Liver (tissue), 9 donors: Measurements from ENCODE around the gene DERL2. TPM values are rescaled to one million over a fixed set of nuclear protein-coding genes. Genes with fewer than 3 reads are reported as not detected.

Experiments used
- DNase-seq: peaks from one replicate; pipeline ENCODE4 v3.0.0-alpha.2; 2017; ENCODE audit warnings: low spot score
- H3K27ac ChIP-seq, 2 donors: one replicate each; pipeline ENCODE4 v1.7.0; 2013; ENCODE audit warnings: inconsistent platforms in 2 of 2, low read length in 2 of 2, control low read depth in 1 of 2, low read depth in 1 of 2, mild to moderate bottlenecking in 1 of 2
- H3K27me3 ChIP-seq, 4 donors: one replicate each; pipeline versions ENCODE4 v1.6.1 to v1.7.0; 2013; ENCODE audit warnings: low read length in 3 of 4, inconsistent platforms in 1 of 4, mild to moderate bottlenecking in 1 of 4, moderate library complexity in 1 of 4; ENCODE audit not compliant: control insufficient read depth in 4 of 4, insufficient read depth in 4 of 4
- H3K36me3 ChIP-seq, 4 donors: one replicate each; pipeline versions ENCODE4 v1.6.1 to v1.7.0; 2013; ENCODE audit warnings: low read length in 3 of 4, mild to moderate bottlenecking in 3 of 4, low read depth in 1 of 4, moderate library complexity in 1 of 4; ENCODE audit not compliant: control insufficient read depth in 4 of 4, insufficient read depth in 3 of 4
- H3K4me1 ChIP-seq, 4 donors: one replicate each; pipeline versions ENCODE4 v1.6.1 to v1.7.0; 2013; ENCODE audit warnings: low read length in 3 of 4, mild to moderate bottlenecking in 3 of 4, moderate library complexity in 1 of 4; ENCODE audit not compliant: control insufficient read depth in 4 of 4, insufficient read depth in 4 of 4
- H3K4me3 ChIP-seq, 3 donors: one replicate each; pipeline versions ENCODE4 v1.6.1 to v1.7.0; 2013; ENCODE audit warnings: low read length in 3 of 3, control low read depth in 1 of 3, low read depth in 1 of 3, mild to moderate bottlenecking in 1 of 3
- H3K9ac ChIP-seq, 2 donors: one replicate each; pipeline ENCODE4 v1.7.0; 2013; ENCODE audit warnings: low read length in 2 of 2, mild to moderate bottlenecking in 2 of 2, moderate library complexity in 2 of 2, control low read depth in 1 of 2, low read depth in 1 of 2
- H3K9me3 ChIP-seq, 4 donors: one replicate each; pipeline versions ENCODE4 v1.6.1 to v1.7.0; 2013; ENCODE audit warnings: low read length in 3 of 4; ENCODE audit not compliant: control insufficient read depth in 4 of 4
- ATF3 ChIP-seq: IDR thresholded peaks from 2 replicates; pipeline ENCODE4 v1.6.1; 2016; ENCODE audit warnings: antibody characterized with exemption
- CTCF ChIP-seq: fragments of 150-350 bp; IDR thresholded peaks from 2 replicates; pipeline ENCODE4 v1.5.1; 2017; ENCODE audit warnings: improper control_type of control experiment, low read depth, low read length; ENCODE audit not compliant: missing input control
- FOXA1 ChIP-seq: IDR thresholded peaks from 2 replicates; pipeline ENCODE4 v1.6.1; 2016; ENCODE audit warnings: antibody characterized with exemption
- FOXA2 ChIP-seq: IDR thresholded peaks from 2 replicates; pipeline ENCODE4 v1.6.1; 2016; ENCODE audit warnings: antibody characterized with exemption
- GABPA ChIP-seq, 2 donors: IDR thresholded peaks in 1 of 2; conservative IDR thresholded peaks in 1 of 2; 2 replicates each; pipeline ENCODE4 v1.6.1; 2016; ENCODE audit warnings: antibody characterized with exemption in 2 of 2, mild to moderate bottlenecking in 1 of 2, moderate library complexity in 1 of 2
- HNF4A ChIP-seq, 2 donors: conservative IDR thresholded peaks; 2 replicates each; pipeline ENCODE4 v1.6.1; 2016; ENCODE audit warnings: antibody characterized with exemption in 2 of 2, mild to moderate bottlenecking in 2 of 2
- HNF4G ChIP-seq: IDR thresholded peaks from 2 replicates; pipeline ENCODE4 v1.6.1; 2016; ENCODE audit warnings: antibody characterized with exemption
- JUND ChIP-seq, 2 donors: IDR thresholded peaks; 2 replicates each; pipeline ENCODE4 v1.6.1; 2016; ENCODE audit warnings: antibody characterized with exemption in 2 of 2
- MAX ChIP-seq: IDR thresholded peaks from 2 replicates; pipeline ENCODE4 v1.6.1; 2016; ENCODE audit warnings: antibody characterized with exemption
- NR2F2 ChIP-seq: IDR thresholded peaks from 2 replicates; pipeline ENCODE4 v1.6.1; 2016; ENCODE audit warnings: antibody characterized with exemption
- RAD21 ChIP-seq, 2 donors: IDR thresholded peaks; 2 replicates each; pipeline ENCODE4 v1.6.1; 2016; ENCODE audit warnings: antibody characterized with exemption in 2 of 2, mild to moderate bottlenecking in 2 of 2
- REST ChIP-seq: IDR thresholded peaks from 2 replicates; pipeline ENCODE4 v1.6.1; 2016; ENCODE audit warnings: antibody characterized with exemption, mild to moderate bottlenecking
- RXRA ChIP-seq, 2 donors: IDR thresholded peaks; 2 replicates each; pipeline ENCODE4 v1.6.1; 2017 to 2018; ENCODE audit warnings: antibody characterized with exemption in 2 of 2, mild to moderate bottlenecking in 1 of 2
- SP1 ChIP-seq: IDR thresholded peaks from 2 replicates; pipeline ENCODE4 v1.6.1; 2018; ENCODE audit warnings: antibody characterized with exemption, mild to moderate bottlenecking
- TAF1 ChIP-seq: conservative IDR thresholded peaks from 2 replicates; pipeline ENCODE4 v1.6.1; 2016; ENCODE audit warnings: antibody characterized with exemption, mild to moderate bottlenecking
- YY1 ChIP-seq: IDR thresholded peaks from 2 replicates; pipeline ENCODE4 v1.6.1; 2016; ENCODE audit warnings: antibody characterized with exemption, mild to moderate bottlenecking
- ZBTB33 ChIP-seq: IDR thresholded peaks from 2 replicates; pipeline ENCODE4 v1.6.1; 2016; ENCODE audit warnings: antibody characterized with exemption
- WGBS: extraction: QIAGEN DNeasy Blood & Tissue Kit; methylation state at CpG from one replicate; pipeline ENCODE4 v1.1.7; 2013; 5-methylcytosine and 5-hydroxymethylcytosine counted together
- polyA plus RNA-seq, 2 donors: library from polyadenylated mRNA; stranded (reverse) in 1 of 2; unstranded in 1 of 2; fragments of 200-250 nt in 1 of 2; fragments of >200 nt in 1 of 2; fragmentation: Nextera tagmentation in 1 of 2; extraction: Ambion mirVana in 1 of 2; gene quantifications; one replicate each; pipeline versions ENCODE4 v1.2.1 to v1.2.3, GENCODE V29; 2013 to 2015
- total RNA-seq, 2 donors: library from RNA; depleted of rRNA; stranded (reverse); fragments of >200 nt; gene quantifications; one replicate each; pipeline ENCODE4 v1.2.3, GENCODE V29; 2014
- donor health status: healthy.
- donor health status: healthy.
- donor health status: healthy.
- donor health status: healthy.
- donor health status: healthy.

The DERL2 gene
- total and polyA plus RNA-seq, 4 donors = 35.8 to 75.3 (median 45.9) TPM

- no peak overlapping the region for H3K9ac ChIP-seq
- H3K4me1 ChIP-seq = no peaks in the 10 kb centered on the region
- no peak overlapping the region for H3K27ac ChIP-seq
- no peaks in the 10 kb centered on the region for H3K36me3 ChIP-seq
- no peaks in the 10 kb centered on the region for H3K27me3 ChIP-seq
- H3K9me3 ChIP-seq = no peaks in the 10 kb centered on the region
- H3K4me3 ChIP-seq = no peak overlapping the region
- 57% methylated on average over 17 of the region's 17 CpGs for WGBS
- no peak for DNase-seq
- TF ChIP-seq RXRA (IDR thresholded peaks at IDR 0.05) (no peak), CTCF (no peak)
Observed at GRCh38 chr17:5511401-5512225, 25.6 kb upstream of the DERL2 start.

- no peak overlapping the region for H3K4me3 ChIP-seq
- DNase-seq = no peak
- no peak overlapping the region for H3K27ac ChIP-seq
- 86% methylated on average over 8 of the region's 8 CpGs for WGBS
- H3K9me3 ChIP-seq = no peaks in the 10 kb centered on the region
- no peaks in the 10 kb centered on the region for H3K27me3 ChIP-seq
- H3K36me3 ChIP-seq = no peaks in the 10 kb centered on the region
- no peak for TF ChIP-seq FOXA2
- no peak for TF ChIP-seq FOXA1
- no peak for TF ChIP-seq ATF3
- TF ChIP-seq CTCF = no peak
- no peak for TF ChIP-seq HNF4G
- TF ChIP-seq ZBTB33 = no peak
- TF ChIP-seq YY1 = no peak
- TF ChIP-seq MAX = no peak
- TF ChIP-seq GABPA (IDR thresholded peaks at IDR 0.05 in 1 of 2, conservative IDR thresholded peaks at IDR 0.05 in 1 of 2) = no peak
- no peak for TF ChIP-seq RXRA (IDR thresholded peaks at IDR 0.05)
- TF ChIP-seq NR2F2 = no peak
- TF ChIP-seq JUND (IDR thresholded peaks at IDR 0.05) = no peak
- no peak for TF ChIP-seq RAD21 (IDR thresholded peaks at IDR 0.05)
- no peak for TF ChIP-seq TAF1
- TF ChIP-seq SP1 = no peak
- TF ChIP-seq HNF4A (conservative IDR thresholded peaks at IDR 0.05) = no peak
- no peak for TF ChIP-seq REST
- no peak overlapping the region for H3K9ac ChIP-seq
- H3K4me1 ChIP-seq = no peaks in the 10 kb centered on the region
Observed at GRCh38 chr17:5510771-5511170, 24.8 kb upstream of the DERL2 start.
